NCI-H2107 (cell line): ENCODE results near the gene C4orf50.

Experiments
- DNase-seq: peaks from one replicate; lab custom pipeline; 2025; lab: John Stamatoyannopoulos, UW

Gene C4orf50

DNA sequence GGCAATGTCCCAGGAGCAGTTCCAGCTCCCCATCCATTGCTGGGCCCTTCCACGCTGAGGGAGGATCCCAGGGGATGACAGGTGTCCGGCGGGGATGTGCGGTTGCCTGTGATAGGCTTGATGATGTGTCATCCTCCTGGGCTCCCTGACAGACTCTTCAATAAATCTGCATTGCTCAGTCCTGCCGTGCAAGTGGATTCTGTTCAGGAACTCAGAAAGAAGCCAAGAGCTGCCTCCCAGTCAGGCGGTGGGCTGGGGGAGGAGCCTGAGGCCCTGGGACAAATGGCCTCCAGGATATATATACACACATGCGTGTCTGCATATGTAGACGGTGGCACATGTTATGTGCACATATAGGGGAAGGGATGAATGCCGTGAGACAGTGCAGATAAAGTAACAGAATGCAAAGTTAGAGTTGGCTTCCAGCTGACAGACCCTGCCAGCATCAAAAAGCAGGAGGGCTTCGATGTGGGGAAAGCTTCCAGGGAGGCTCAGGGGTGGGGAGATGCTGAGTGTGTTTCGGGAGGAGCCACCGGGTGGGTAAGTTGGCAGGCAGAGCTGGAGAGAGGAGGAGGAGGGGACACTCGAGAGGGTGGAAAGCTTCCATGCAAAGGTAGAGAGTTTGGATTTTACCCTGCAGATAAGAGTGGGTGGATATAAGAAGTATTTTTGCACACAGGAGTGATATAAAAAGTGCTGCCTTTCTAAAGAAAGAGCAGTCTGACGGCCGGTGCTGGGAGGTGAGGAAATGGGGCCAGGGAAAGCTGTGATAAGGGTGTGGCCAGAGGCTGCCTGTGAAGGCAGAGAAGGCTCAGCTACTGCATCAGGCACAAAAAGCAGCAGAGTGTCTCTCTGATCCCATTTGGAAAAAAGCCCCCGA lies 96.9 kb downstream of the C4orf50 start:
- DNase-seq = no peak

DNA sequence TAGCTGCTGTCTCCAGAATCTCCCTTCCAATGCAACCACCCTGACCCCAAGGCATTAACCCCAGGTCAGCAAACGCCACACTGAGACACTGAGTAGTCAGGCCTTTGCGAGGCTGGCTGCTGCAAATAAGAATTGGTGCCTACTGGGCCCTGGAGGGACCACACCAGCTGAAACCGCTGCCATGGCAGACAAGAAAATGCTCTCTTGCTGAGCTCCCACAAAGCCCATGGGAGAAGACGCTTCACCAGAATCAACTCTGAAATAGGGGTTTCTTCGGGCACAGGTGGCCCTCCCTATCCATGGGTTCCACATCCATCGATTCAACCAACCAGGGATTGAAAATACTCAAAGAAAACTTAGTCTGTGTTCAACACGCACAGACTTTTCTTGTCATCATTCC lies 98.7 kb downstream of the C4orf50 start:
- no peak for DNase-seq

DNA sequence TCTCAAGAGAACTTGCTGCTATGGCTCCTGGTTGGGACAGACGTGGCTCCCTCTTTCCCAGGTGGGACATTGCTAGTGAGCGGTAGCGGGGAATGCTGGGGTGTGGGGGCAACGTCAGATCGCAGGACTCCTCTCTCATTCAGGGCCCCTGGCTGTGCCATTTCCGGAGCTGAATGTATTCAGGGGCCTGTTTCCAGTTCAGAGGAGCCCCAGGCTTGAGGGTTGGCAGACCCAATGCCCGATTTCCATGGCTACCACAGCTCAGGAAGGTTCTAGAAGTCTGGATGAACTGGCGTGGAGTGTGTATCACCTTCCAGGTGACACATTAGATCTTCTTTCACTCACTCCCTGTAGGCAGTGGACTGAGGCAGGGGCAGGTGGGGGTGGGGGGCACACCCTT lies 99.2 kb downstream of the C4orf50 start:
- DNase-seq = no peak

DNA sequence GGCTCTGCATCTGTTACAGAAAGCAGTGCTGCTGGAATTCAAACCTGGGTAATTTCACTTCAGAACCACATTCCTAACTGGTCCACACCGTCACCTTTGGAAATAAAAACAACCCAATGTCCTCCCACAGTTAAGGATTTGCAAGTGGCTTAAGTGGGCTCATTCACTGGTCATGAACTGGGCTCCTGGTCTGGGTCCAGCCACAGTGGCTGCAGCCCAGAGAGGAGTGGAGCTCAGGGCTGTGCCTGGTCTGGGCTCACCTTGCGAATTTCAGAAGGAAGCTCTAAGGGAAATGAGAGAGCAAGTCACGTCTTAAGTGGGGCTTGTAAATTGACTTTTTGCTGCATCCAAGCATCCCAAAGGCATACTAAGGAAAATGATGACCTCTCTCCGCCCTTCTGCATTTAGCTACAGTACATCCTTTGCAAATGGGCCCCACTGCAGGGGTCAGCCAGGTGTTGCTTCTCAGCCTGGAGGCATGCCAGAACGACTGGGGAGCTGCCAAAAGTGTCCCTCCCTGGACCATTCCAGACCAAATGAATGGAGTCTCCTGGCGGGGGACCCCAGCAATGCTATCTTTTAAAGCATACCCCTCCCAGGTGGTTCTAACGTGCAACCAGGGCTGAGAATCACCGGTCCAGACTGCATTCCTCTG lies 99.8 kb downstream of the C4orf50 start:
- DNase-seq = no peak

- no peak for DNase-seq
Measured at GRCh38 chr4:5917672-5918071, 100.6 kb downstream of the C4orf50 start.

DNA sequence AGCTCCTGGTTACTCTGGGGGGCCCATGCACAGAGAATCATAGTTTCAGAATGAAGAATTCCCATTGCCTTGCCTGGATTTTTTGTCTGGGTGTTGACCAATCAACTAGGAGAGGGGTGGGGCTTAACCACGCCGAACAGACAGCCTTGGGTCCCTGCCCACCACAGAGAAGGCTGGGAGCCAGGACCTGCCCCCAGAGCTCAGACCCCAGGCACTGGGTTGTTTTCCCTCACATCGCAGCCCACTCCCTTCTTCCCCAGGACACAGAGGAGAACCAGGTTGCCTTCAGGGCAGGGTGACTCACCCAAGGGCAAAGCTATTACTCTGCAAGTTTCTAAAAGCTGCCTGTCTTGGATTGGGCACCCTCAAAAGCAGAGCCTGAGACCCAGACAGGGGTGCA lies 102.0 kb downstream of the C4orf50 start:
- no peak for DNase-seq

DNA sequence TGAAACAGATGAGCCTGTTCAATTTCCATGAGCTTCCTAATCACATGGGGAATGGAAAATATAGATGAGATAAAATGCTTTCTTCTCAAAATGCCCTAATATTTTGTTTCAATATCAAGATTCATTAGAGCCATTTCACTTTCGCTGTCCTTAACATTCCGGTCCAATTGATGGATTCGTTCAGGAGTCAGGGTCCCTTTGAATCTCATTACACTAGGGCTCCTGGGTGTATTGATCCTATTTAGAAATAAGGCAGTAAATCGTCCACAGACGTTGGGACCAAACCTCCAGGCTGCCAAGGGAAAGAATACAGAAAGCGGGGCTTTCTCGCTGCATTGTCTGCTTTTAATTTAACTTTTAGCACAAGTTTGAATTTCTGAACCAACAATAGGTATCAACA lies 104.8 kb downstream of the C4orf50 start:
- DNase-seq = no peak

DNA sequence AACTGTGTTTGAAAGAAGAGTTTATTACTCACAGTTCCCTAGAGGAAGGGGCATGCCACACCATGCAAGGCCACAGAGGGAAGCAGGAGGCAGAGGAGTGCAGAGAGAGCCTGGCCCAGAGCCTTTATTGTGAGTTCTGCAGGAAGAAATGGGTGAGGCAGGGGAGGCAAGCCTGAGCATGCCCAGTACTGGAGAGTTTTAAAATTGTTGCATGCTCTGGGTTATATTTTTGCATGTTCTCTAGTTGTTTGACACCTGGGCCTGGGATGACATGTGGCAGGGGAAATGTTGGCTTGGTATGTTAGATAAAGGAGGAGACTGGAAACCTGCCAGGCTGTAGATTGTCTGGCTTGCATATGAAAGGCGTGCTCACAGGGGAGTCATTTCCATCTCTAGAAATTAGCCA lies 105.6 kb downstream of the C4orf50 start:
- no peak for DNase-seq

DNA sequence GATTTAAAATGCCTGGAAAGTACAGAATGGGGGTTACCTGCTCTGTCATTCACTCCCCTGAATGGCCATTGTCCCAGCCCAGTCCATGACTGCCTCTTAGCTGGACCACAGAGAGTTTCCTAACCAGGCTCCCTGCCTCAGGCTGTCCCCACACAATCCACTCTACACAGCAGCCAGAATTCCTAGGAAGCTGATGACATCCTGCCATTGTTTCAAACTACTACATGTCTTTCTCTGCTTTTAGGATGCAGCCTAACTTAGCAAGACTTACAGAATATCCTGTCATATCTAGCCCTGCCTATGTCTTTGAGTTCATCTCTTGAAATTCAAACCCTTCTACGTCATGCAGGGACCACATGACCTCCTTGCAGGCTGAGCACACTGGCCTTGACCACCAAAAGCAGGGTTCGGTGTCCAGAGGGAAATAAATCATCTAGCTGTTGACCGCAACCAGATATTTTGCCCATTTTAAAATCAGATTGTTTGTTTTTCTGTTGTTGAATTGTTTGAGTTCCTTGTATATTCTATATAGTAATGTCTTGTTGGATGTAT lies 109.3 kb downstream of the C4orf50 start:
- DNase-seq = no peak

DNA sequence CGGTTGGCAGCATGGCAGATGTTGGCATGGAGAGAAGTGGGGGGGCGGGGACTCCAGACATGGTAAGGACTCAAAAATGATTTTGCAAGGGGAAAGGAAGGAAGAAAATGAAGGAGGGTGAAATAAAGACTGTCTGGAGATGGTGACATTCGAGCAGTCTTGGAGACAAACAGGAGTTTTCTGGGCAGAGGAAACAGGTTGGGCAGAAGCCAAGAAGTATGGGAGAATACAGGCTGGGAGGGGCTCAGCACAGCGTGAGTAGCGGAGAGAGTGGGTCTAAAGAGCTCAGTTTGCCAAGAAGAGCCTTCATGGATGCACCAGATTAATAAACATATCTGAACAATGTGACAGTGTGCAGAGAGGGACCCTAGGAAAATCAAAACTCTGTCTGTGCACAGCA lies 112.0 kb downstream of the C4orf50 start:
- no peak for DNase-seq

GRCh38 chr4:5905714-5906113 lies 112.5 kb downstream of the C4orf50 start:
- no peak for DNase-seq

GRCh38 chr4:5900844-5901243 lies 117.4 kb downstream of the C4orf50 start:
- DNase-seq = no peak

DNA sequence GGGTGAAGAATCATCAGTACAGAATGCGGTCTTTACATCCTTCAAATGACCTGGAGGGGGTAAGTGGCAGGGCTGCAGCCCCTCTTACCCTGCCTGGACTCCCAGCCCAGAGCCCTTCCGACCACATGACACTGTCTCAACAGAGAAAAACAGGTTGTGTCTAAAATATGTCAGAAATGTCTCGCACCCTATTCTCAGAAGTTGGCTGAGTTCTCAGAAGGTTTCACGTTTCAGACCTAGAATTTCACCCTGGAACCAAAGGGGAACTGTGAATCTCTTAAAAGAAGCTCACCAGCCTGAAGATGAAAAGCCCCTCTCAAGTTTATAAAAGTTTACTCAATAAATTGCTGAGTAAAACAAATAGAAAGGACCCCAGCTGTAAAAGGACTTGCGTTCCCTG lies 118.3 kb downstream of the C4orf50 start:
- DNase-seq = no peak

GRCh38 chr4:5899396-5899795 lies 118.8 kb downstream of the C4orf50 start:
- no peak for DNase-seq

DNA sequence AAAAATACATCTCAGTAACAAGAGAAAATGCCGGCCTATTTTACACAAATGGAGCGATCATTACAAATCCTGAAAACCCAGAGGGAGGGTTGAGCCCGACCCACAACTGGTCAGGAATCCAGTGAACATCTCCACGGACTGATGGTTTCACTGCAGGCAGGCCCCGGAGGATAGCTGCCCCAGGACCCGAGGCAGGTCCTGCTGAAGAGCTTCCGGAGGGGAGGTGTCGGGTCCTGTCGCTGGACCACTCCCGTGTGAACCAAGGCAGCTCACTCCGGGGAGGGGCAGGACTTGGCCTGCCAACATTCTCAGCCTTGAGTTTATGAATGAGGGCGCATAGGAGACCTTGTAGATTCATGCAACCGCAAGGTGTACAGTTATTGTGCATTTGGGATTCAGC lies 120.6 kb downstream of the C4orf50 start:
- DNase-seq = no peak

- DNase-seq = no peak
Measured at GRCh38 chr4:5895287-5895686, 122.9 kb downstream of the C4orf50 start.

DNA sequence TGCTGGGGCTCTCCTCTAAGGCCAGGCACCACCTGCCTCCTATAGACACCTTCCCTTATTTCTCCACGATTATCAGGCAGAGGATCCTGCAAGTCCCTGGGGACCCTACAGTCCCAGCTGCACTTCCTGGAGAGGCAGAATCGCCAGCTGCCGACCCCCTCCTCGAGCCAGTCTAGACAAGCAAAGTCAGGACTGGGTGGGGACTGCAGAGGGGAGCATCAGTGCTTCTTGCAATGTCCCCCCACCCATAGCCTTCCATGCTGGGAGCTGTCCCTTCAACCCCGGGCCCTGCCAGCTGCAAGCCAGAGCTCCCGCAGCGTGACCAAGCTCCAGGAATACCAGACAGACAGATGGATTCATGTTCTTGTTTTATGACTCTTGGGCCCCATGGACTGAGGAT lies 124.0 kb downstream of the C4orf50 start:
- no peak for DNase-seq

GRCh38 chr4:5893591-5893990 lies 124.6 kb downstream of the C4orf50 start:
- DNase-seq = no peak

GRCh38 chr4:5893004-5893580 lies 125.1 kb downstream of the C4orf50 start, which contains the start of gene CRMP1:
TSS of gene CRMP1 (minus strand) at chr4:5893086. CDS start at chr4:5892969, 117 bp downstream.
- peak; percentile 15 for DNase-seq

DNA sequence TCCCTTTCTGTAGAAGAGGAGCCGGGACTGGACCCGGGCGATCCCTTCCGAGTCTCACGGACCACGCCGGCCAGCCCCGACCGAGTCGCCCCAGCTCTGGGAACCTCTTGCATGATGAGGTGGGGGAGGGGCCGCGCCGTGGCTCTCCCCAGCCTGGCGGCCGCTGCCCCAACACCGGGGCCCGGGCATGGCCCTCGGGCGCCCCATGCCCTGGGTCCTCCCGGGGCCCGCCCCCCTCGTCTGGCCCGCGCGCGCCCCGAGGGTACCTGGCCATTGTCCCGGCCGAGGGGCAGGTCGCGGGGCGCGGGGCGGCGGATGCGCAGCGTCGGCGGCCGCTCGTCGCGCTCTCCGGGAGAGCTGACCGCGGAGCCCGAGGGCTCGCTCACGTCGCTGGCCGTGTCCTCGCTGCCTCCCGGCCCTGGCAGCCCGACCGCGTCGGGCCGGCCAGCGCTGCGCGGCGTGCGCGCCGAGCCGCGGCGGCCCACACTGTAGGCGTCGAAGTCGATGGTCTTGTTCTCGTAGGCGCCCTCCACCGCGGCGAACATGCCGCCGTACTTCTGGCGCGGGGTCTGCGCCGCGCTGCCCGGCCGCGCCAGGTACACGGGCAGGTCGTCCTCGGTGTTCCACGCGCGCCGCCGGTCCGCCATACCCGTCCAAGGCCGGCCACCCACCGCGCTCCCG lies 125.8 kb downstream of the C4orf50 start:
- DNase-seq = no peak

GRCh38 chr4:5891563-5892322 lies 126.5 kb downstream of the C4orf50 start:
- no peak for DNase-seq
